Liver (tissue), 9 donors: ENCODE results near the gene STEAP3. TPM values are rescaled to one million over a fixed set of nuclear protein-coding genes. Genes with fewer than 3 reads are reported as not detected.

Experiments
- DNase-seq: peaks from one replicate; pipeline ENCODE4 v3.0.0-alpha.2; 2017; ENCODE audit warnings: low spot score
- H3K27ac ChIP-seq, 2 donors: one replicate each; pipeline ENCODE4 v1.7.0; 2013; ENCODE audit warnings: inconsistent platforms in 2 of 2, low read length in 2 of 2, control low read depth in 1 of 2, low read depth in 1 of 2, mild to moderate bottlenecking in 1 of 2
- H3K27me3 ChIP-seq, 4 donors: one replicate each; pipeline versions ENCODE4 v1.6.1 to v1.7.0; 2013; ENCODE audit warnings: low read length in 3 of 4, inconsistent platforms in 1 of 4, mild to moderate bottlenecking in 1 of 4, moderate library complexity in 1 of 4; ENCODE audit not compliant: control insufficient read depth in 4 of 4, insufficient read depth in 4 of 4
- H3K36me3 ChIP-seq, 4 donors: one replicate each; pipeline versions ENCODE4 v1.6.1 to v1.7.0; 2013; ENCODE audit warnings: low read length in 3 of 4, mild to moderate bottlenecking in 3 of 4, low read depth in 1 of 4, moderate library complexity in 1 of 4; ENCODE audit not compliant: control insufficient read depth in 4 of 4, insufficient read depth in 3 of 4
- H3K4me1 ChIP-seq, 4 donors: one replicate each; pipeline versions ENCODE4 v1.6.1 to v1.7.0; 2013; ENCODE audit warnings: low read length in 3 of 4, mild to moderate bottlenecking in 3 of 4, moderate library complexity in 1 of 4; ENCODE audit not compliant: control insufficient read depth in 4 of 4, insufficient read depth in 4 of 4
- H3K4me3 ChIP-seq, 3 donors: one replicate each; pipeline versions ENCODE4 v1.6.1 to v1.7.0; 2013; ENCODE audit warnings: low read length in 3 of 3, control low read depth in 1 of 3, low read depth in 1 of 3, mild to moderate bottlenecking in 1 of 3
- H3K9ac ChIP-seq, 2 donors: one replicate each; pipeline ENCODE4 v1.7.0; 2013; ENCODE audit warnings: low read length in 2 of 2, mild to moderate bottlenecking in 2 of 2, moderate library complexity in 2 of 2, control low read depth in 1 of 2, low read depth in 1 of 2
- H3K9me3 ChIP-seq, 4 donors: one replicate each; pipeline versions ENCODE4 v1.6.1 to v1.7.0; 2013; ENCODE audit warnings: low read length in 3 of 4; ENCODE audit not compliant: control insufficient read depth in 4 of 4
- ATF3 ChIP-seq: IDR thresholded peaks from 2 replicates; pipeline ENCODE4 v1.6.1; 2016; ENCODE audit warnings: antibody characterized with exemption
- EGR1 ChIP-seq, 2 donors: IDR thresholded peaks; 2 replicates each; pipeline ENCODE4 v1.6.1; 2016 to 2018; ENCODE audit warnings: antibody characterized with exemption in 2 of 2, low read depth in 2 of 2
- FOXA1 ChIP-seq: IDR thresholded peaks from 2 replicates; pipeline ENCODE4 v1.6.1; 2016; ENCODE audit warnings: antibody characterized with exemption
- FOXA2 ChIP-seq: IDR thresholded peaks from 2 replicates; pipeline ENCODE4 v1.6.1; 2016; ENCODE audit warnings: antibody characterized with exemption
- GABPA ChIP-seq, 2 donors: IDR thresholded peaks in 1 of 2; conservative IDR thresholded peaks in 1 of 2; 2 replicates each; pipeline ENCODE4 v1.6.1; 2016; ENCODE audit warnings: antibody characterized with exemption in 2 of 2, mild to moderate bottlenecking in 1 of 2, moderate library complexity in 1 of 2
- HNF4A ChIP-seq, 2 donors: conservative IDR thresholded peaks; 2 replicates each; pipeline ENCODE4 v1.6.1; 2016; ENCODE audit warnings: antibody characterized with exemption in 2 of 2, mild to moderate bottlenecking in 2 of 2
- HNF4G ChIP-seq: IDR thresholded peaks from 2 replicates; pipeline ENCODE4 v1.6.1; 2016; ENCODE audit warnings: antibody characterized with exemption
- JUND ChIP-seq, 2 donors: IDR thresholded peaks; 2 replicates each; pipeline ENCODE4 v1.6.1; 2016; ENCODE audit warnings: antibody characterized with exemption in 2 of 2
- MAX ChIP-seq: IDR thresholded peaks from 2 replicates; pipeline ENCODE4 v1.6.1; 2016; ENCODE audit warnings: antibody characterized with exemption
- NR2F2 ChIP-seq: IDR thresholded peaks from 2 replicates; pipeline ENCODE4 v1.6.1; 2016; ENCODE audit warnings: antibody characterized with exemption
- RAD21 ChIP-seq, 2 donors: IDR thresholded peaks; 2 replicates each; pipeline ENCODE4 v1.6.1; 2016; ENCODE audit warnings: antibody characterized with exemption in 2 of 2, mild to moderate bottlenecking in 2 of 2
- REST ChIP-seq: IDR thresholded peaks from 2 replicates; pipeline ENCODE4 v1.6.1; 2016; ENCODE audit warnings: antibody characterized with exemption, mild to moderate bottlenecking
- RXRA ChIP-seq, 2 donors: IDR thresholded peaks; 2 replicates each; pipeline ENCODE4 v1.6.1; 2017 to 2018; ENCODE audit warnings: antibody characterized with exemption in 2 of 2, mild to moderate bottlenecking in 1 of 2
- SP1 ChIP-seq: IDR thresholded peaks from 2 replicates; pipeline ENCODE4 v1.6.1; 2018; ENCODE audit warnings: antibody characterized with exemption, mild to moderate bottlenecking
- TAF1 ChIP-seq: conservative IDR thresholded peaks from 2 replicates; pipeline ENCODE4 v1.6.1; 2016; ENCODE audit warnings: antibody characterized with exemption, mild to moderate bottlenecking
- YY1 ChIP-seq: IDR thresholded peaks from 2 replicates; pipeline ENCODE4 v1.6.1; 2016; ENCODE audit warnings: antibody characterized with exemption, mild to moderate bottlenecking
- WGBS: extraction: QIAGEN DNeasy Blood & Tissue Kit; methylation state at CpG from one replicate; pipeline ENCODE4 v1.1.7; 2013; 5-methylcytosine and 5-hydroxymethylcytosine counted together
- polyA plus RNA-seq, 2 donors: library from polyadenylated mRNA; stranded (reverse) in 1 of 2; unstranded in 1 of 2; fragments of 200-250 nt in 1 of 2; fragments of >200 nt in 1 of 2; fragmentation: Nextera tagmentation in 1 of 2; extraction: Ambion mirVana in 1 of 2; gene quantifications; one replicate each; pipeline versions ENCODE4 v1.2.1 to v1.2.3, GENCODE V29; 2013 to 2015
- total RNA-seq, 2 donors: library from RNA; depleted of rRNA; stranded (reverse); fragments of >200 nt; gene quantifications; one replicate each; pipeline ENCODE4 v1.2.3, GENCODE V29; 2014
- TF ChIP-seq, protein P1 (sequence below): IDR thresholded peaks from 2 replicates; pipeline ENCODE4 v1.6.1; 2016; ENCODE audit warnings: antibody characterized with exemption
- TF ChIP-seq, protein P2 (sequence below): fragments of 150-350 bp; IDR thresholded peaks from 2 replicates; pipeline ENCODE4 v1.5.1; 2017; ENCODE audit warnings: improper control_type of control experiment, low read depth, low read length; ENCODE audit not compliant: missing input control
- donor health status: healthy.
- donor health status: healthy.
- donor health status: healthy.
- donor health status: healthy.
- donor health status: healthy.

STEAP3 gene
- total and polyA plus RNA-seq, 4 donors = 44.4 to 158 (median 113) TPM

DNA sequence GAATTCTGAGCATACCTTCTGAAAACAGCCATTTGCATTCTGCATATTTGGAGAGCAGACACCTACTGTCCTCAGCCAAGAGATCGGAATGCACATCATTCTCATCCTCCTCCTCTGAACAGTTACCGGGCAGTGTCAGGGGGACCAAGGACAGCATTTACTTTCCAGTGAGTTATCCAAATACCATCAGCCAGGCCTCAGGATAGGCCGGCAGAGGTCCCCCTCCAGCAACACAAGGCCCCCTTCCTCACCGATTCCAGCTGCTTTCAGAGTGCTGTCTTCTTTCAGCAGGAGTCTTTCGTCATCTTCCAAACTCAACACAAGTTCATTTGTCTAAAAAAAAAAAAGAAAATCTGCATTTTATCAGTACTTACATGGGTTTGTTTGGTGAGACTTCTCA lies 87.7 kb downstream of the STEAP3 start:
- H3K27ac ChIP-seq = no peak overlapping the region
- 90% methylated on average over 5 of the region's 5 CpGs for WGBS
- no peaks in the 10 kb centered on the region for H3K36me3 ChIP-seq
- no peak overlapping the region for H3K4me3 ChIP-seq
- no peaks in the 10 kb centered on the region for H3K9me3 ChIP-seq
- no peaks in the 10 kb centered on the region for H3K27me3 ChIP-seq
- H3K9ac ChIP-seq = no peak overlapping the region
- no peak for TF ChIP-seq HNF4G
- TF ChIP-seq, protein P1, sequence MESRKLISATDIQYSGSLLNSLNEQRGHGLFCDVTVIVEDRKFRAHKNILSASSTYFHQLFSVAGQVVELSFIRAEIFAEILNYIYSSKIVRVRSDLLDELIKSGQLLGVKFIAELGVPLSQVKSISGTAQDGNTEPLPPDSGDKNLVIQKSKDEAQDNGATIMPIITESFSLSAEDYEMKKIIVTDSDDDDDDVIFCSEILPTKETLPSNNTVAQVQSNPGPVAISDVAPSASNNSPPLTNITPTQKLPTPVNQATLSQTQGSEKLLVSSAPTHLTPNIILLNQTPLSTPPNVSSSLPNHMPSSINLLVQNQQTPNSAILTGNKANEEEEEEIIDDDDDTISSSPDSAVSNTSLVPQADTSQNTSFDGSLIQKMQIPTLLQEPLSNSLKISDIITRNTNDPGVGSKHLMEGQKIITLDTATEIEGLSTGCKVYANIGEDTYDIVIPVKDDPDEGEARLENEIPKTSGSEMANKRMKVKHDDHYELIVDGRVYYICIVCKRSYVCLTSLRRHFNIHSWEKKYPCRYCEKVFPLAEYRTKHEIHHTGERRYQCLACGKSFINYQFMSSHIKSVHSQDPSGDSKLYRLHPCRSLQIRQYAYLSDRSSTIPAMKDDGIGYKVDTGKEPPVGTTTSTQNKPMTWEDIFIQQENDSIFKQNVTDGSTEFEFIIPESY = no peak
- no peaks in the 10 kb centered on the region for H3K4me1 ChIP-seq
- DNase-seq = no peak

GRCh38 chr2:119311831-119312230 lies 88.2 kb downstream of the STEAP3 start:
- no peaks in the 10 kb centered on the region for H3K9me3 ChIP-seq
- no peaks in the 10 kb centered on the region for H3K27me3 ChIP-seq
- DNase-seq = no peak
- no peak overlapping the region for H3K27ac ChIP-seq
- no peak overlapping the region for H3K4me3 ChIP-seq
- no peaks in the 10 kb centered on the region for H3K36me3 ChIP-seq
- no peaks in the 10 kb centered on the region for H3K4me1 ChIP-seq
- no peak overlapping the region for H3K9ac ChIP-seq
- TF ChIP-seq FOXA2 (no peak), MAX (no peak), REST (no peak), SP1 (no peak), ATF3 (no peak), RXRA (IDR thresholded peaks at IDR 0.05) (no peak), HNF4G (no peak), FOXA1 (no peak), JUND (IDR thresholded peaks at IDR 0.05) (no peak), GABPA (IDR thresholded peaks at IDR 0.05 in 1 of 2, conservative IDR thresholded peaks at IDR 0.05 in 1 of 2) (no peak), EGR1 (IDR thresholded peaks at IDR 0.05; ENCODE audit: low read depth in 2 of 2) (no peak), YY1 (no peak), NR2F2 (no peak), HNF4A (conservative IDR thresholded peaks at IDR 0.05) (no peak), TAF1 (no peak), RAD21 (IDR thresholded peaks at IDR 0.05) (no peak)
- TF ChIP-seq, protein P1 = no peak
- TF ChIP-seq, protein P2, sequence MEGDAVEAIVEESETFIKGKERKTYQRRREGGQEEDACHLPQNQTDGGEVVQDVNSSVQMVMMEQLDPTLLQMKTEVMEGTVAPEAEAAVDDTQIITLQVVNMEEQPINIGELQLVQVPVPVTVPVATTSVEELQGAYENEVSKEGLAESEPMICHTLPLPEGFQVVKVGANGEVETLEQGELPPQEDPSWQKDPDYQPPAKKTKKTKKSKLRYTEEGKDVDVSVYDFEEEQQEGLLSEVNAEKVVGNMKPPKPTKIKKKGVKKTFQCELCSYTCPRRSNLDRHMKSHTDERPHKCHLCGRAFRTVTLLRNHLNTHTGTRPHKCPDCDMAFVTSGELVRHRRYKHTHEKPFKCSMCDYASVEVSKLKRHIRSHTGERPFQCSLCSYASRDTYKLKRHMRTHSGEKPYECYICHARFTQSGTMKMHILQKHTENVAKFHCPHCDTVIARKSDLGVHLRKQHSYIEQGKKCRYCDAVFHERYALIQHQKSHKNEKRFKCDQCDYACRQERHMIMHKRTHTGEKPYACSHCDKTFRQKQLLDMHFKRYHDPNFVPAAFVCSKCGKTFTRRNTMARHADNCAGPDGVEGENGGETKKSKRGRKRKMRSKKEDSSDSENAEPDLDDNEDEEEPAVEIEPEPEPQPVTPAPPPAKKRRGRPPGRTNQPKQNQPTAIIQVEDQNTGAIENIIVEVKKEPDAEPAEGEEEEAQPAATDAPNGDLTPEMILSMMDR = no peak
- 95% methylated on average over 9 of the region's 9 CpGs for WGBS
